Measurements from ENCODE around the gene KRTAP10-2.
"Not testable (repeated sequence)": the region's sequence is repeated elsewhere in the genome, so short reads cannot be mapped to it uniquely, and the experiment has no call there.

Gene KRTAP10-2

DNA sequence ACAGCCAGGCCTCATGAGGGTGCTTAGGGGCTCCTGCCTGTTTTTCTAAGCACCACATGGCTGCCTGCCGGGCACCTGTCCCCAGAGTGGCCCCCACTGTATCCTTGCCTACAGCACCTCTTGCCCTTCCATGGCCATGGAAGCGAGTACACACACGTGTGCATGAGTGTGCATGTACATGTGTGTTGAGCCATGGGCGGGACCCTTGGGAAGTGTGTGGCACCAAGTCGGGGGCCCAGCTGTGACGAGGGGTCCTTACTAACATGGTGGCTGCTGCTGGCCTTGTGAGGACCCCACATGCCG, 37.1 kb downstream of the KRTAP10-2 start:
- DNase-seq (ENCODE audit: low read depth, low spot score) = no peak

GRCh38 chr21:44513389-44514217, 37.7 kb downstream of the KRTAP10-2 start:
- no peak for DNase-seq (ENCODE audit: low read depth, low spot score)

DNA sequence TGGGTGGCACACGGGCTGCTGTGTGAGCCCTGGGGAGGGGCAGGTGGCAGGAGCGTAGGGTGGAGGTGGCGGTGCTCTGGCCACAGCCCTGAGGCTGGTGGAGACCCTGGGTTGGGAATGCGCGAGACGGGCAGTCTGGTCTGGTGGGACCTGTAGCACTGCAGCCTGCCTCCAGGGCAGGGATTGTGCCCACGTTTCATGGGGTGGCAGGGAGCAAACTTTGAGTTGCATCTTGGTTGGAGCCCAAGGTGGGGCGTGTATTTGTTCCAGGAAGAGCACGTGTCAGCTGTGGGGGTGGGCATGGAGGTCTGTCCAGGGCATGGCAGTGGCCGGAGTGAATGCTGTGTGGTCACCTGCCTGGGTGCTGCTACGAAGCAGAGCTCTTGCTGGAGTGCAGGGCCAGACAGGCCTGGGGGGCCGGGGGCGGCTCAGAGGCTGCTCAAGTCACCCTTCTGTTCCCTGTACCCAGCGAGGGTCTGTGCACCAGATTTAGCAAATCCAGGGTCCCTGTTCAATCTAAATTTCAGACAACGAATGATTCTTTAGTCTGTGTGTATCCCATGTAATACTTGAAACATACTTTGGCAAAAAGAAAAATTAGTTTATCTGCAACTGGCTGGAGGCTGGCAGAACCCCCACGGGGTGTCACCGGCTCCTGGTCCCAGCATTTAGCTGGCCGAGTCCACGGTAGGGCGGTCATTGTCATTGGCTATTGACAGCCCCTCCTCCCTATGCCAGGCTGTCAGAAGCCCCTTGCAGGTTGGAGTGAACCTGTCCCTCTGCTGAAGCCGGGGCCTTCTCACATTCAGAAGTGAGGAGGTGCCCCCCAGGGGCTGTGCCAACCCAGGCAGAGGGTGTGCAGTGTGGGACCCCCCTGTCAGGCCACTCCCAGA, 38.6 kb downstream of the KRTAP10-2 start:
- DNase-seq (ENCODE audit: low read depth, low spot score) = no peak

GRCh38 chr21:44511938-44512275, 39.4 kb downstream of the KRTAP10-2 start:
- no peak for DNase-seq (ENCODE audit: low read depth, low spot score)

GRCh38 chr21:44511219-44511937, 39.9 kb downstream of the KRTAP10-2 start:
- DNase-seq (ENCODE audit: low read depth, low spot score) = no peak

DNA sequence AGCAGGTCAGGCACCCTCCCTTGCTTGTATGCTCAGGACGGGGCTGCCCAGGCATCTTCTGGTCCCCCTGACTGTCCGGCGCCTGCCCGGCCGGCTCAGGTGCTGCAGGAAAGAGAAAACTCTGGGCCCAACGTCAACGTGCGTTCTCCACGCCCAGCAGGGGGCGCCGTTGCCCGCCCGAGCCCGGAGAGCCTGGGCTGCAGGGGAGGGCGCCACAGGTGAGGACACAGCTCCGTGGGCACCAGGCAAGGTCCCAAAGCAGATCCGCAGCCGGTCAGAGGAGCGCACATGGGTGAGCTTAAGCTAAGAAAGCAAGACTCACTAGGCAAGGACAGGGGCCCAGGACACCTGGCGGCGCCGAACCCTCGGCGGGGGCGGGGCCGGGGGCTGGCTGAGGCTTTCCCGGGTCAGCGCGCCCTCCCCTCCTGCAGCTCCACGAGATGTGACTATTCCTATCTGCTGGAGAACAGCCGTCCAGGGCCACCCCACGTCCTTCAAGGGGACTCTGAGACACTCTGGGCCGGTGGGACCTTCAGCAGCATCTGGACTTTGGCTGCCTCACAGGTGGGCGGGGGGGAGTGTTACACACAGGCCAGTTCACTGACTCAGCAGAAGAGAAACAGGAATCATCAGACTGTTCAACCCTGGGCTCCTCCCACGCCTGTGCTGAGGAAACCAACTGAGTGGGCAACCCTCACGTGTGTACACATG, 40.6 kb downstream of the KRTAP10-2 start:
- DNase-seq (ENCODE audit: low read depth, low spot score) = no peak

DNA sequence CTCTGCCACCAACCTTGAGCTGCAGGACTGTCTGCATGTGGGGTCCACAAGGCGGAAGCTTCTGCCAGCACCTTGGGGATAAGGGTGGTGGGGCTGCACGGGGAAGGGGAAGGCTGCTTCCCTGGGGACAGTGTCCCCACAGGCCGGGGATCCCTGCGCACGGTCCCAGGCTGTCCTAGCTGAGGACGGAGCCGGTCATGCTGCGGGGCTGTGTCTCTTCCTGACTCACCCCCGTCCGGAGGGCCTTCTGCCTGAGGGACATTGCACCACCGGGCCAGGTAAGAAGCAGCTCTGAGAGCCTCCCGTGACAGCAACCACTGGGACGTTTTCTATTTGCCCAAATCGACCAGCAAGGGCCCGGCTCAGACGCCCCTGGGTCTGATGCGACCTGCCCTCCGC, 41.2 kb downstream of the KRTAP10-2 start:
- DNase-seq (ENCODE audit: low read depth, low spot score) = no peak

DNA sequence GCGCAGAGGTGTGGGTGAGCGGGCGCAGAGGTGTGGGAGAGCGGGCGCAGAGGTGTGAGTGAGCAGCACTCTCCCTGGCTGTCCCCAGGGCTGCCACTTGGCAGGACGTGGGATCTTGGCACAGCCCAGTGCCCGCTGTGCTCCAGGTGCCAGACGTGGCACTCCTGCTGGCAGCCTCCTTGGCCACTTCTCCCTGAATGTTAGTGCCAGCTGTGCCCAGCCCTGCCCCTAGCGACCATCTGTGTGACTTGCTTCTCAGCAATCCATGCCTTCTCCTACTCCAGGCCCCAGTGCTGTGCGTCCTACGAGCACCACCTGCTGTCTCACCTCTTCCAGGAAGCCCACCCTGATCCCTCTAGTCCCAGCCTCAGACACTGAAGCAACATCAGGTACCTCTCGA, 41.8 kb downstream of the KRTAP10-2 start:
- no peak for DNase-seq (ENCODE audit: low read depth, low spot score)

GRCh38 chr21:44508711-44509445, 42.4 kb downstream of the KRTAP10-2 start:
- DNase-seq (ENCODE audit: low read depth, low spot score) = no peak

- no peak for DNase-seq (ENCODE audit: low read depth, low spot score)
Observed at GRCh38 chr21:44508426-44508710, 42.9 kb downstream of the KRTAP10-2 start.

DNA sequence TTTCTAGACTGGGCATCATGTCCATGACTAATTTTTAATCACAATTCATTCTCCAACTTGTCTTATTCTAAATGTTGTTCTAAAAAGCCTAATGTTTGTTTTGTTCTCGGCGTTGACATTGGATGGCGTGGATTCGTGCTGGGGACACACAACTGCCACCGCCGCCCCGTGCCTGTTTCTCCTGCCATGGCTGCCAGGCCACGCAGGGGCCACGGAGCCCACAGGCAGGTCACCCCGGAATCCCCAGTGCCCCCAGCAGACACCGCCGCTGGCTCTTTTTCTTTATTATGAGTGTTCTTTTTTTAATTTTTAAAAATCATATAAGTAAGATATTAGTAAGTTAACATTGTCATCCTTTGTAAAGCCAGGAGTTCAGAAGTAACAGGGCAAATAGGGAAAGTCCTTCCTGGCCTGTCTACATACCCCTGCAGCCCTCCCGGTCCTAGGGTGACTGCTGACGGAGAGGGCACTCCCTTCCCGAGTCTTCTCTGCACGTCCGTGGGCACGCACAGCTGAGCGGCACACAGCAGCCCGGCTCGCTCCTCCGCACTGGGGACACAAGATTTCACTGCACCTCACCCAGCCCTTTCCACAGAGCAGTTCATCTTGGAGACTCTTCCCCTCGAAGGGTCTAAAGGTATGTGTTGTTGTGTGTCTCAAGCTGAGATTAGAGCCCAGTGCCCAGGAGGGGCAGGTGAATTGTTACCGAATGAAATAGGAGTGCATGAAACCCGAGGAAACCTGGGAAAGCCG, 43.5 kb downstream of the KRTAP10-2 start:
- no peak for DNase-seq (ENCODE audit: low read depth, low spot score)

GRCh38 chr21:44506279-44507255, 44.7 kb downstream of the KRTAP10-2 start:
- no peak for DNase-seq (ENCODE audit: low read depth, low spot score)

- DNase-seq (ENCODE audit: low read depth, low spot score) = no peak
Observed at GRCh38 chr21:44505673-44506278, 45.5 kb downstream of the KRTAP10-2 start.

GRCh38 chr21:44503901-44504399, 47.4 kb downstream of the KRTAP10-2 start:
- no peak for DNase-seq (ENCODE audit: low read depth, low spot score)

DNA sequence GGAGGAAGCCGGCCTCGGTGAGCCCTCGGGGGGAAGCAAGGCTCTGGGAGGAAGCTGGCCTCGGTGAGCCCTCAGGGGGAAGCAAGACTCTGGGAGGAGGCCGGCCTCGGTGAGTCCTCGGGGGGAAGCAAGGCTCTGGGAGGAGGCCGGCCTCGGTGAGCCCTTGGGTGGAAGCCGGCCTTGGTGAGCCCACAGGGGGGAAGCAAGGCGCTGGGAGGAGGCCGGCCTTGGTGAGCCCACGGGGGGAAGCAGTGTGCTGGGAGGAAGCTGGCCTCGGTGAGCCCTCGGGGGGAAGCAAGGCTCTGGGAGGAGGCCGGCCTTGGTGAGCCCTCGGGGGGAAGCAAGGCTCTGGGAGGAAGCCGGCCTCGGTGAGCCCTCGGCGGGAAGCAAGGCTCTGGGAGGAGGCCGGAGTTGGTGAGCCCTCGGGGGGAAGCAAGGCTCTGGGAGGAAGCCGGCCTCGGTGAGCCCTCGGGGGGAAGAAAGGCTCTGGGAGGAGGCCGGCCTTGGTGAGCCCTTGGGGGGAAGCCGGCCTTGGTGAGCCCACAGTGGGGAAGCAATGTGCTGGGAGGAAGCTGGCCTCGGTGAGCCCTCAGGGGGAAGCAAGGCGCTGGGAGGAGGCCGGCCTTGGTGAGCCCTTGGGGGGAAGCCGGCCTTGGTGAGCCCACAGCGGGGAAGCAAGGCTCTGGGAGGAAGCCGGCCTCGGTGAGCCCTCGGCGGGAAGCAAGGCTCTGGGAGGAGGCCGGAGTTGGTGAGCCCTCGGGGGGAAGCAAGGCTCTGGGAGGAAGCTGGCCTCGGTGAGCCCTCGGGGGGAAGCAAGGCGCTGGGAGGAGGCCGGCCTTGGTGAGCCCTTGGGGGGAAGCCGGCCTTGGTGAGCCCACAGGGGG, 48.1 kb downstream of the KRTAP10-2 start:
- not testable (repeated sequence) for DNase-seq (ENCODE audit: low read depth, low spot score)

DNA sequence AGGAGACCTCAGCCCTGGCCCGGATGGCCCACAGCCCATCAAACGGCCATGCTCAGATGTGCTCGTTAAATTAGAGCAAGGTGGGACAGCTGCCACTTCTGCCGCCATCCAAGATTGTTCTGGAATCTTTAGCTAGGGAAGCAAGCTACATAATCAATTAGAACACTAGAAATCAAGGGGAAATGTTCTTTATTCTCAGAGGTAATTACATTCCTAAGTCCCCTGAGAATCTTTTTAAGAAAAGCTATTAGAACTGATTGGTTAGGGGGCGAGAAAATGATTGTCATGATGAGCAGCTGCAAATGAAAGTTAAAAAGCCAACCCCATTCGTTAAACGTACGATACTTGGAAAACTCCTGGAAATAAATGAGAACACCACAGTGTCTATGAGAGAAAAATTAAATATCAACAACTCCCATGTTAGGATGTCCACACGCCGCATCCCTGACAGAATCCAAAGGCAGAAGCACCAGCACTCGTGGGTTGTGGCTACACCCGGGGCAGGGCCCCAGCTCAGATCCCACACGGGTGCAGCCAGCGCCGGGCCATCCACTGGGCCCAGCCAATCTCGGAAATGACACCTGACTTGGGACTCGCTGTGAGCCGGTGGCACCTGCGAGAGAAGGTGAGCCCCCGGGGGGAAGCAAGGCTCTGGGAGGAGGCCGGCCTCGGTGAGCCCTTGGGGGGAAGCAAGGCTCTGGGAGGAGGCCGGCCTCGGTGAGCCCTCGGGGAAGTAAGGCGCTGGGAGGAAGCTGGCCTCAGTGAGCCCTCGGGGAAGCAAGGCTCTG, 48.9 kb downstream of the KRTAP10-2 start:
- DNase-seq (ENCODE audit: low read depth, low spot score) = no peak

Measured in smooth muscle cell of the brain vasculature (primary cell).